ENCODE data around the gene HEATR5B.

Gene HEATR5B

GRCh38 chr2:37083873-37084794 is at the start of gene HEATR5B, which contains the start of gene GPATCH11:
Gene HEATR5B (minus strand): TSS chr2:37084372. CDS start chr2:37083414, 958 bp downstream.
Gene GPATCH11 (plus strand): TSS chr2:37084518. CDS start chr2:37088382, 3,864 bp downstream.
- DNase-seq (ENCODE audit: extremely low spot score), result peak; percentile 99
- no peak for TF ChIP-seq CTBP1 (IDR thresholded peaks at IDR 0.05; ENCODE audit: borderline replicate concordance)
- no peak for TF ChIP-seq SP1 (IDR thresholded peaks at IDR 0.05)
- TF ChIP-seq FOXM1 (IDR thresholded peaks at IDR 0.05; ENCODE audit: borderline replicate concordance), result no peak
- TF ChIP-seq NFRKB (IDR thresholded peaks at IDR 0.05), result no peak
- no peak for TF ChIP-seq FOXK2 (IDR thresholded peaks at IDR 0.05)
- peak; percentile 27; the same call in 1 of the 2 replicates for TF ChIP-seq PKNOX1 (IDR thresholded peaks at IDR 0.05)
- no peak for TF ChIP-seq ZNF384 (IDR thresholded peaks at IDR 0.05)
- TF ChIP-seq SUZ12 (IDR thresholded peaks at IDR 0.05), result no peak
- no peak for TF ChIP-seq HDGF (IDR thresholded peaks at IDR 0.05; ENCODE audit: borderline replicate concordance)
- no peak for TF ChIP-seq LEF1 (IDR thresholded peaks at IDR 0.05; ENCODE audit: borderline replicate concordance)
- no peak for TF ChIP-seq FOXA1 (IDR thresholded peaks at IDR 0.05)
- TF ChIP-seq BHLHE40 (IDR thresholded peaks at IDR 0.05; ENCODE audit: borderline replicate concordance), result no peak
- peak; percentile 43; the same call in 1 of the 2 replicates for TF ChIP-seq ELF4 (IDR thresholded peaks at IDR 0.05)
- peak; percentile 82 for TF ChIP-seq L3MBTL2 (conservative IDR thresholded peaks at IDR 0.05)
- TF ChIP-seq ARNT (IDR thresholded peaks at IDR 0.05), result no peak
- TF ChIP-seq TARDBP (IDR thresholded peaks at IDR 0.05), result no peak
- POLR2A ChIA-PET, result interaction anchor here (1.1 kb wide), 1 partner anchor 268 kb away, joined by 3 read pairs; no protein-coding TSS in a partner anchor
- CTCF ChIA-PET, result no interaction called here

- ChIA-PET CTCF (no interaction called here), POLR2A (no interaction called here)
- TF ChIP-seq NFRKB (IDR thresholded peaks at IDR 0.05) (no peak), FOXA1 (IDR thresholded peaks at IDR 0.05) (no peak), FOXM1 (IDR thresholded peaks at IDR 0.05; ENCODE audit: borderline replicate concordance) (no peak), TARDBP (IDR thresholded peaks at IDR 0.05) (no peak), ARNT (IDR thresholded peaks at IDR 0.05) (no peak), PKNOX1 (IDR thresholded peaks at IDR 0.05) (no peak), SP1 (IDR thresholded peaks at IDR 0.05) (no peak), CTBP1 (IDR thresholded peaks at IDR 0.05; ENCODE audit: borderline replicate concordance) (no peak), ZNF384 (IDR thresholded peaks at IDR 0.05) (no peak)
Measured at GRCh38 chr2:37132914-37133313, 48.7 kb upstream of the HEATR5B start.

GRCh38 chr2:37125416-37125815 is 41.2 kb upstream of the HEATR5B start:
- ChIA-PET CTCF (no interaction called here), POLR2A (no interaction called here)
- TF ChIP-seq CTBP1 (IDR thresholded peaks at IDR 0.05; ENCODE audit: borderline replicate concordance) (no peak), PKNOX1 (IDR thresholded peaks at IDR 0.05) (no peak), ZNF384 (IDR thresholded peaks at IDR 0.05) (no peak), L3MBTL2 (conservative IDR thresholded peaks at IDR 0.05) (no peak), FOXM1 (IDR thresholded peaks at IDR 0.05; ENCODE audit: borderline replicate concordance) (no peak), TARDBP (IDR thresholded peaks at IDR 0.05) (no peak), LEF1 (IDR thresholded peaks at IDR 0.05; ENCODE audit: borderline replicate concordance) (no peak)
- DNase-seq (ENCODE audit: extremely low spot score), result no peak

More at GRCh38 chr2:37132914-37133313, 48.7 kb upstream of the HEATR5B start:
- DNase-seq (ENCODE audit: extremely low spot score), result no peak

GRCh38 chr2:37119157-37119556 is 35.0 kb upstream of the HEATR5B start:
- ChIA-PET CTCF (no interaction called here), POLR2A (no interaction called here)
- TF ChIP-seq TARDBP (IDR thresholded peaks at IDR 0.05), result no peak
- no peak for DNase-seq (ENCODE audit: extremely low spot score)

- ChIA-PET POLR2A (no interaction called here), CTCF (interaction anchor here (0.6 kb wide), 1 partner anchor 443 kb away, joined by 3 read pairs; no protein-coding TSS in a partner anchor)
- no peak for DNase-seq (ENCODE audit: extremely low spot score)
- no peak for TF ChIP-seq TARDBP (IDR thresholded peaks at IDR 0.05)
- no peak for TF ChIP-seq FOXM1 (IDR thresholded peaks at IDR 0.05; ENCODE audit: borderline replicate concordance)
- TF ChIP-seq LEF1 (IDR thresholded peaks at IDR 0.05; ENCODE audit: borderline replicate concordance), result no peak
- TF ChIP-seq ZNF384 (IDR thresholded peaks at IDR 0.05), result no peak
- TF ChIP-seq FOXA1 (IDR thresholded peaks at IDR 0.05), result no peak
- TF ChIP-seq CTBP1 (IDR thresholded peaks at IDR 0.05; ENCODE audit: borderline replicate concordance), result no peak
- no peak for TF ChIP-seq HDGF (IDR thresholded peaks at IDR 0.05; ENCODE audit: borderline replicate concordance)
- no peak for TF ChIP-seq SP1 (IDR thresholded peaks at IDR 0.05)
Measured at GRCh38 chr2:37117566-37117965, 33.4 kb upstream of the HEATR5B start.

GRCh38 chr2:37111958-37112357 is 27.8 kb upstream of the HEATR5B start:
- POLR2A ChIA-PET, result no interaction called here
- DNase-seq (ENCODE audit: extremely low spot score), result no peak
- CTCF ChIA-PET, result no interaction called here
- TF ChIP-seq SP1 (IDR thresholded peaks at IDR 0.05), result no peak
- no peak for TF ChIP-seq FOXK2 (IDR thresholded peaks at IDR 0.05)
- no peak for TF ChIP-seq PKNOX1 (IDR thresholded peaks at IDR 0.05)
- TF ChIP-seq LEF1 (IDR thresholded peaks at IDR 0.05; ENCODE audit: borderline replicate concordance), result no peak
- no peak for TF ChIP-seq ZNF384 (IDR thresholded peaks at IDR 0.05)
- TF ChIP-seq SUZ12 (IDR thresholded peaks at IDR 0.05), result no peak
- no peak for TF ChIP-seq BHLHE40 (IDR thresholded peaks at IDR 0.05; ENCODE audit: borderline replicate concordance)
